GM18861 (cell line): ENCODE measurements around the gene SMIM35.

Experiments used
- ATAC-seq: cut with Tn5 transposase; IDR thresholded peaks from one replicate; pipeline ENCODE4 v1.9.1; 2021; ENCODE audit not compliant: unreplicated experiment

SMIM35 gene

DNA sequence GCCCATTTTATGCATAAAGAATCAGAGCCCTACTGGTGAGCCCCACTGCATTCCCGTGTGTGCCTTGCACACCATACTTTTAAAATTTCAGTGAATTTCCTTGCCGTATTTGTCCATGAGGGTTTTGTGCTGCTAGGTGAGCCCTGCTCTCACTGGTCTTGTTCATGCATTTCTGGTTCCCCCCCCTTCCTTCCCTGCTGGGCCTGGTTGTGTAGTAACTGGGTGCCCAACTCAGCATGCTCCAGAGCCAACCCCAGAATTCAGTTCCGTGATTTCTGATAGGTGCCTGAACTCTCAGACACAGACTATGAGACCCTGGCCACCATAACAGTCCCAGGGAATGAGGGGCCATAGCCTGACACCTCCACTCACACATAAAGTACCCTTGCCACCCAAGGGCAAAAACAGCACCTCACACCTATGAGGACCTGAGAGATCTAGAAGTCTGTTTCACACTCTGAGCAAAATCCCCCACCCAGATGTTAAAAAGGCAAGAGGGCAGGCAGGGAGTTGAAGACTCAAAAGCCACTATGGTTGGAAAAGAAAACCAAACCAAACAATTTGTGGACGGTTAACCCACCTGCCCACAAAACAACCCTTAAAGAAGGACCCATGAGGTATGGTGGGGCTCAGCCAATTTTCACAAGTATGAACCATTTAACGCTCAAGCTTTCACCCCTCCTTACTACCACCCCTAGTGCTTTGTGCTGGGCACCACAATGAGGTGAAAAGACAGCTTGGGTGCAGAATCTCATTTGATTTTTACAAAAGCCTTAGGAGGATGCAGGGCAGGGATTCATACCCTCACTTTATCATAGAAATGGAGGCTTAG is 117.4 kb downstream of the SMIM35 start:
- no peak for ATAC-seq

DNA sequence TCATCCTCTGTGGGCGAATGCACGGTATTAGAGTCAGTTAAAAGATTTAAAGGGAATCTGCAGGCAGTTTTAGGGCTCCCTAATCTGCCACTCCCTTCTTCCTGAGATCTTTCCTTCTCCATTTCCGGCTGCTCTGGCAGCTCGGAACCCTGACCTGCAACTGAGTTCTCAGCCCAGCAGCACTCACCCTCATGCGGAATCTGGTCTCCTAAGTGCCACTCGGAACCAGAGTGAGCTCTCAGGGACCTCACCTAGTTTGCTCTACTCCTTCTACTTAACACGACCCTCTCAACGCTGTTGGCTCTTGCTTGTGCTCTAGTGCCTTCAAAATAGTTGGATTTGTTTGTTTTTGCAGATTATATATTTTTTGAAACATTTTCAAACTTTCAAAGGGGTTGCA is 119.9 kb downstream of the SMIM35 start:
- ATAC-seq: no peak

DNA sequence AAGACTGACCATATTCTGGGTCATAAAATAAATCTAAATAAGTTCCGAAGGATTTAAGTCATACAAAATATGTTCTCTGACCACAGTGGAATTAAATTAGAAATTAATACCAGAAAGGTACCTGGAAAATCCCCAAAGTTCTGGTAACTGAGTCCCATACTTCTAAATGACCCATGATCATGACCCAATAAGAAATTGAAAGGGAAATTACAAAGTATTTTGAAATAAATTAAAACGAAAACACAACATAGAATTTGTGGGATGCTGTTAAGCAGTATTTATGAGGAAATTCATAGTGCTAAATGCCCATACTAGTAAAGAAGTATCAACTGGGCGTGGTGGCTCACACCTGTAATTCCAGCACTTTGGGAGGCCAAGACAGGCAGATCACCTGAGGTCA is 123.9 kb downstream of the SMIM35 start:
- no peak for ATAC-seq

DNA sequence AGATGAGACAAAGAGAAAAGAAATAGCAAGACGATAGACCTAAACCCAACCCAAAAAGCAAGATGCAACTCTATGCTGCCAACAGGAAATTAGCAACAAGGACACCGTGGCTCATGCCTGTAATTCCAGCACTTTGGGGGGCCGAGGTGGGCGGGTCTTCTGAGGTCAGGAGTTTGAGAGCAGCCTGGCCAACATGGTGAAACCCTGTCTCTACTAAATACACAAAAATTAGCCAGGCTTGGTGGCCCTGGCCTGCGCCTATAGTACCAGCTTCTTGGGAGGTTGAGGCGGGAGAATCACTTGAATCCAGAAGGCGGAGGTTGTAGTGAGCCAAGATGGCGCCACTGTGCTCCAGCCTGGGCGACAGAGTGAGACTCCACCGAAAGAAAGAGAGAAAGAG is 124.9 kb downstream of the SMIM35 start:
- ATAC-seq: no peak

DNA sequence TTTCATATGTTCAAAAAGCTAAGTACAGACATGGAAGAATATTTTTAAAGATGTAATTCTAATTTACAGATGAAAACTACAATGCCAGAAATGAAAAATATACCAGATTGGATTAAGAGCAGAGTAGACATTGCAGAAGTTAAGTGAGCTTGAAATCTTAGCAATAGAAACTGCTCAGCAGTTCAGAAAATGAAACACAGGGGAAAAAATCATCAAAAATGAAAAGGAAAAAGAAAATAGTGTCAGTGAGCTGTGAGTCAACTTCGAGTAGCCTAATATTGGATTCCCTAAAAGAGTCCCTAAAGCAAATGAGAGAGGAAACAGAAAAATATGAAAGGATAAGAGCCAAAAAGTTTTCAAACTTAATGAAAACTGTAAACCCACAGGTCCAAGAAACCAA is 126.4 kb downstream of the SMIM35 start:
- ATAC-seq: no peak

DNA sequence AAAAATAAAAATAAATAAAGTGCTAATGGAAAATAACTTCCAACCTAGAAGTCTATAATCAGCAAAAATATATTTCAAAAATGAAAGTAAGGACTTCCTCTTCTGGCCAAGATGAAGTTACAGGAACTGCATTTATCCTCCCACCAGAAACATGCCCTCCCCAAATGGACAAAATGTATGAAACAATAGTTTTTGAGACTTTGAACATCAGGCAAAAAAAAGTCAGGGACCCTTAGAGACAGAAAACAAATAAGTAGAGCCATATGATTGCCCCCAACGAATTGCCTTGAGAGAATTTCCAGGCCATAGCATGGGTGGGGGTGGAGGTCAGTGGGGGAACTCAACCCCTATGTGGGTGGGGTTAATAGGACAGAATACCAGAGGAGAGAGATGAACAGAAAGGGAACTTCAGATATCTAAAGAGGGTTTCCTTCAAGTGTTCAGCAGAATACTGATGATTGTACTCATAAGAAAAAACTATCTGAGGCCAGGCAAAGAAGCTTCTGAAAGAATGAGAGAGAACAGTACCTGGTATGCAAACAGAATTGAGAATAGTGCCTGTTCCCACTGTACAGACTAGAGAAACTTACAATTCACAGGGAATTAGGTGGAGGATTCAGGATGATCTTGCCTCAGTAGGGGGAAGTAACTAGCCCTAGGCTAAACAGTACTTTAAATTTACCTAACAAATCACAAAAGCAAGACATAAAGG is 127.2 kb downstream of the SMIM35 start:
- no peak for ATAC-seq

DNA sequence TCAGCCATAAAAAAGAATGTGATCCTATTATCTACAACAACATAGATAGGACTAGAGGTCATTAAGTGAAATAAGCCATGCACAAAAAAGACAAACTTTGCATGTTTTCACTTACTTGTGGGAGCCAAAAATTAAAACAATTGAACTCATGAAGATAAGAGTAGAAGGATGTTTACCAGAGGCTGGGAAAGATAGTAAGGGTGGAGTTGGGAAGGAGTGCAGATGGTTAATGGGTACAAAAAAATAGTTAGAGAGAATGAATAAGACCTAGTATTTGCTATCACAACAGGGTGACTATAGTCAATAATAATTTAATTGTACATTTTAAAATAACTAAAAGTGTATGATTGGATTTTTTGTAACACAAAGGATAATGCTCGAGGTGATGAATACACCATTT is 127.8 kb downstream of the SMIM35 start:
- no peak for ATAC-seq
